Right lobe of liver (tissue), 4 donors: ENCODE measurements around the gene UGT1A8.

Experiments used
- POLR2A ChIP-seq: fragments of 450-650 bp; IDR thresholded peaks from one replicate; pipeline ENCODE4 v1.6.1; 2017; ENCODE audit warnings: antibody characterized with exemption, mild to moderate bottlenecking
- TF ChIP-seq, protein P1 (sequence below), 4 donors: fragments of 200-600 bp in 3 of 4; fragments of 450-650 bp in 1 of 4; IDR thresholded peaks; one replicate each; pipeline versions ENCODE4 v1.5.1 to v1.8.0; 2016 to 2022; ENCODE audit warnings: antibody characterized with exemption in 4 of 4, mild to moderate bottlenecking in 2 of 4
- donor health status: DM: no; HTN: no; CAD: no.
- donor health status: DM: no; HTN: no; CAD: no.
- donor health status: DM: no; HTN: yes; CAD: no.

DNA sequence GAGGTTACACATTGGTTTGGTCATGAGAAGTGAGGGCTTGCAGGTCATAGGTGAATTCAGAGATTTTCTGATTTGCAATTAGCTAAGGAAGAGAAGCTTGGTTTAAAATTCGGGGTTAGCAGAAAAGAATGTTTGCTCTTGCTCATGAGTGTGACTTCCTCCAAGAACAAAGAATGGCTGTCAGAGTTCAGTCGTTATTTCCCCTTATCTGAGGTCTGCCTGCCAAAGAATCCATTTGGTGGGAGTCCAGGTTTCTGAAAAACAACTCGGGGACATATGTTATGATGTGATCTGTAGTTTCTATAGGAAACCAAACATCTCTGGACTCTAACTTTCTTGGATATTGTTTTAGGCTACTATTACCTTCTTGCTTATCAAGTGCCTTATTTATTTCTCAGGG lies 72.1 kb downstream of the UGT1A8 start:
- TF ChIP-seq, protein P1, sequence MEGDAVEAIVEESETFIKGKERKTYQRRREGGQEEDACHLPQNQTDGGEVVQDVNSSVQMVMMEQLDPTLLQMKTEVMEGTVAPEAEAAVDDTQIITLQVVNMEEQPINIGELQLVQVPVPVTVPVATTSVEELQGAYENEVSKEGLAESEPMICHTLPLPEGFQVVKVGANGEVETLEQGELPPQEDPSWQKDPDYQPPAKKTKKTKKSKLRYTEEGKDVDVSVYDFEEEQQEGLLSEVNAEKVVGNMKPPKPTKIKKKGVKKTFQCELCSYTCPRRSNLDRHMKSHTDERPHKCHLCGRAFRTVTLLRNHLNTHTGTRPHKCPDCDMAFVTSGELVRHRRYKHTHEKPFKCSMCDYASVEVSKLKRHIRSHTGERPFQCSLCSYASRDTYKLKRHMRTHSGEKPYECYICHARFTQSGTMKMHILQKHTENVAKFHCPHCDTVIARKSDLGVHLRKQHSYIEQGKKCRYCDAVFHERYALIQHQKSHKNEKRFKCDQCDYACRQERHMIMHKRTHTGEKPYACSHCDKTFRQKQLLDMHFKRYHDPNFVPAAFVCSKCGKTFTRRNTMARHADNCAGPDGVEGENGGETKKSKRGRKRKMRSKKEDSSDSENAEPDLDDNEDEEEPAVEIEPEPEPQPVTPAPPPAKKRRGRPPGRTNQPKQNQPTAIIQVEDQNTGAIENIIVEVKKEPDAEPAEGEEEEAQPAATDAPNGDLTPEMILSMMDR (IDR thresholded peaks at IDR 0.05): no peak
- TF ChIP-seq POLR2A: no peak
